GM20000 (cell line): ENCODE results near the gene KSR1.

ENCODE experiments used
- DNase-seq: peaks from one replicate; pipeline ENCODE4 v3.0.0; 2012; ENCODE audit warnings: low spot score
- TF ChIP-seq, protein P1 (sequence below): IDR thresholded peaks from 2 replicates; pipeline ENCODE4 v1.5.1; 2012; ENCODE audit warnings: mild to moderate bottlenecking, control low read depth; ENCODE audit errors: extremely low read depth, missing control alignments

KSR1 gene

DNA sequence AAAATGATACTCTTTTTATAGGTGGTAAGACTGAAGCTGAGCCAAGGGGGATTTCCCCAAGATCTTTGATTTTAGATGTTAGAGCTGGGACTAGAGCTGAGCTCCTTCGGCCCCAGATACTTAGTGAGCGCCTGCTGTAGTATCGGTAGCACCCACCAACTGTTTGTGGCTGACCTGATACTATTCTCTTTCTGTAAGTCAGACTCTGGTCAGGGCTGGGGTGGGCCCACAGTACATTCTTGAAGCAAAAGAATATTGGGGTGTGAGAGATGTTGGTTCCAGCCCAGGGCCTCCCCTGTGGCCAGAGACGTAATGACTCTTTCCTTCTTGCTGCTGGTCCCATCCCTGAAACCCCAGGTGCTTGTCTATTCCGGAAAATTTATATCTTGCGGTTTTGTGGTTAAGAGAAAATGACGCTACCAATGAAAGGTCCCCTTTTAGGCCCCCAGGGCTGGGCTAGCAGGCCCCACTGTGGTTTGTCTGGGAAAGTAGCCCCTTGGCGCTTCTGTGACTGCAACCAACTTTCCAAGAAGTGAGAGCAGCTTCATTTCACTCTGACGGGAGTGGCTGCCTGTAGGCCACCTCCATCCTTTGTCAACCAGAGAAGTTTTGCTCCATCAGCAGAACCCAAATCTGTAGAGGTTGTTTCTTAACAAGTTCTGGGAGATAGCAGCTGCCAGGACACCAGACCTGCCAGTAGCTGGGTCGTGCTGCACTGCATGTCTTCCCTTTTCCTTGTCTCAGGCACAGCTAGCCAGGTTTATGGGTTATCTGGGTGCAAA lies 88.3 kb downstream of the KSR1 start:
- peak; percentile 85 for DNase-seq

DNA sequence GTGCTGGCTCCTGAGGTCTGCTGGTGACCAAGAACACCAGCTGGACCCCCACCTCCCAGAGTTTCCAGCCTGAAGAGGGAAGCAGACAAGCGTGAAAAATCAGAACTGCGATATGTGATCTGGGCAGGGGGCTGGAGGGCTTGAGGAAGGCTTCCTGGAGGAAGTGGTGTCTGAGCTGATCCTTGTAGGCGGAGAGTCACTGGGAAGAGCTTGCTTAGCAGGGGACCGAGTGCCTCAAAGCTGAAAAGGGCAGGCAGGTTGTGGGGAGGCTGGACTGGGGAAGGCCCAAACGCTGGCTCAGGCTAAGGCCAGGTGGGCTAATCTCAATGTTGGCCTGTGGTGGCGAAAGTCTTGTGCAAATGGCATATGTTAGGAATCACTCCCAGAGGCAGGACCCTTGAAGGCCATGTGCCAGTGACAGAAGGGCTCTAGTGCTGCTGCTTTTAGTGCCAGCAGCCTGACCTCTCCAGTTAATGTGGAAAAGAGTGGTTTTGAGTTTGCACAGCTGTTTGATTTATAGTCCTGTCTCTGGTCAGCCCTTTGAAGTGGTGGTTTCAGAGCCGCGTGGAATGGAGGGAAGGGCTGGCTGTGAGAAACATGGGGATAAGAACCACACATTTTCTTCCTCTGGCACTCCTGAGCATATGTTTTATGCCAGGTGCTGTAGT lies 89.4 kb downstream of the KSR1 start:
- no peak for DNase-seq
- TF ChIP-seq, protein P1, sequence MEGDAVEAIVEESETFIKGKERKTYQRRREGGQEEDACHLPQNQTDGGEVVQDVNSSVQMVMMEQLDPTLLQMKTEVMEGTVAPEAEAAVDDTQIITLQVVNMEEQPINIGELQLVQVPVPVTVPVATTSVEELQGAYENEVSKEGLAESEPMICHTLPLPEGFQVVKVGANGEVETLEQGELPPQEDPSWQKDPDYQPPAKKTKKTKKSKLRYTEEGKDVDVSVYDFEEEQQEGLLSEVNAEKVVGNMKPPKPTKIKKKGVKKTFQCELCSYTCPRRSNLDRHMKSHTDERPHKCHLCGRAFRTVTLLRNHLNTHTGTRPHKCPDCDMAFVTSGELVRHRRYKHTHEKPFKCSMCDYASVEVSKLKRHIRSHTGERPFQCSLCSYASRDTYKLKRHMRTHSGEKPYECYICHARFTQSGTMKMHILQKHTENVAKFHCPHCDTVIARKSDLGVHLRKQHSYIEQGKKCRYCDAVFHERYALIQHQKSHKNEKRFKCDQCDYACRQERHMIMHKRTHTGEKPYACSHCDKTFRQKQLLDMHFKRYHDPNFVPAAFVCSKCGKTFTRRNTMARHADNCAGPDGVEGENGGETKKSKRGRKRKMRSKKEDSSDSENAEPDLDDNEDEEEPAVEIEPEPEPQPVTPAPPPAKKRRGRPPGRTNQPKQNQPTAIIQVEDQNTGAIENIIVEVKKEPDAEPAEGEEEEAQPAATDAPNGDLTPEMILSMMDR = no peak

More for the DNA sequence above, 88.3 kb downstream of the KSR1 start:
- TF ChIP-seq, protein P1 = no peak

DNA sequence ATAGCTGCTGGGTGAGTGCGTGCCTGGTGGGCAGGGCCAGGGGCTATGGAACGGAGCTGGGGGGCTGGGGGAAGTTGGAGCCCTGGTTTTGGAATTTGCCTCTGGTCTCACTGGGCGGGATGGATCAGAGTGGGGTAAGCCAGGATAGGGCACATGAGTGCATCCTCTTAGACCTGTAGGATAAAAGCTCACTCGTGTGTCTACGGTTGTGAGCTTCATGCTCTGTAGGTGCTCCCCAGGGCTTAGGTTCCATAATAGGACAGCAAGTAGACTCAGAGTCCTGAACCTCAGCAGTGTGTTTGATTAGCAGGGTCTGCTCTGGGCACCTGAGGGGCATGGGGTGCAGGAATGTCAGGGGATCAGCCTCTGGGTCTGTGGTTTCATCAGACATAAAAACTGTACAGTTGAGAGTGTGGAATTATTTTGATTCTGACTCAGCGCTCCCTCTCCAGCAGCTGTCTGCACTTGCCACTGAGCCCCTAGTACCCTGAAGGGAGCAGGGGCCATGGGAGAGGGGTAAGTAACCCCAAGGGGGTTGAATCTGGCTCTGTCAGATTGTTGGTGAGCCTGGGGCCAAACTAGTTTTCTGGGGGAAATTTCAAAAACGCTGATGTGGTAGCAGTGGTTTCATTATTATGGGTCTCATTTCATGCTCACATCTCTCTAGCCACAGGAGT lies 90.5 kb downstream of the KSR1 start:
- no peak for DNase-seq
- TF ChIP-seq, protein P1 = no peak

DNA sequence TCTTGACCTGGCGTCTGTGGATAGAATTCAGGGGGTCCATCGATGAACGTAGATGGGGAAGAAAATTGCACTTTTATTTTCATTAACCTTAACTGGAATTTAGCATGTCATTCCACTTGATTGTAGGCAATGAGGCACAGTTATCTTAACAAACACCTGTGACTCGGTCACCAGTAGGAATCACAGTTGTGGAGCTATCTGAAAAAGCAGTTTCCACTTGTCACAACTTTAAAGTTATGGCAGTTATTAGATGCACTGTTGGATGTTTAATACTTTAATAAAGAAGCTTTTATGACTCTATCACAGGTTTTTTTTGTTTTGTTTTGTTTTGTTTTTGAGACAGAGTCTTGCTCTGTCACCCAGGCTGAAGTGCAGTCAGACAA lies 91.0 kb downstream of the KSR1 start:
- TF ChIP-seq, protein P1 = no peak
- DNase-seq = no peak

DNA sequence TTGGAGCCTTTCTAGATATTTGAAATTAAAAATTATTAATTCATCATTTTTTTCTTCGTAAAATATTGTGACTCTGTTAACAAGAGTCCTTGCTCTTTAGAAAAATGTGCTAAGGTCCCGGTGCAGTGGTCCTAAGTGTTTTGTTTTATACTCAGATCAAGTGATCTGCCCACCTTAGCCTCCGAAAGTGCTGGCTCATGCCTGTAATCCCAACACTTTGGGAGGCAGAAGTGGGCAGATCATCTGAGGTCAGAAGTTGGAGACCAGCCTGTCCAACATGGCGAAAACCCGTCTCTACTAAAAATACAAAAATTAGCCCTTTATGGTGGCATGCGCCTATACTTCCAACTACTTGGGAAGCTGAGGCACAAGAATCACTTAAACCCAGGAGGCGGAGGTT lies 92.1 kb downstream of the KSR1 start:
- DNase-seq = no peak
- TF ChIP-seq, protein P1 = no peak

DNA sequence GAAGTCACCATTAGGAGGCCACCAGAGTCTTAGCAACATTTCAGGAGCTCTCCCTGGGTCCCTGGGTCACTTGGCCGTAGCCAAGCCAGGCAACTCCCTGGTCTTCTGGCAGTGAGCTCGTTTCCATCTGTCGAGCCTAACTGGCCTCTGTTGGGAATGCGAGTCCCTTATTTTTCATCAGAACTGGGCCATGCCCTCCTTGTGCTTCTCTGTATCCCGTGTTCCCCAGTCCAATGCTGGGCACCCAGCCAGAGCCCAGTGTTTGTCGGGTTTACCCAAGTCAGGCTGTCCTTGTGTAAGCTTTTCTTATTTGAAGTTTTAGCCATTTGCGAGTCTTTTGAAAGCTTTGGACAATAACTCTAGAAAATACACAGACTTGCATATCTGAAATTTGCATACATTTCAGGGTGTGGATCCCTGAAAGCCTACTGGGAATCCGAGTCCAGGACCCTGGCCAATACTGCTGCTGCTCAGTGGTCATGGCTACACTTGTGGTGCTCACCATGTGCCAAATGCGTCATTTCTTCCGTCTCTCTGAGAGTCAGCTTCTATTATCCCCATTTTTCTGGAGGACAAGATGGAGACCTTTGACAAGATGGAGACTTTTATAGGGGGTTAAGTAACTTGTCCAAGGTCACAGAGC lies 93.1 kb downstream of the KSR1 start:
- TF ChIP-seq, protein P1 = no peak
- no peak for DNase-seq

DNA sequence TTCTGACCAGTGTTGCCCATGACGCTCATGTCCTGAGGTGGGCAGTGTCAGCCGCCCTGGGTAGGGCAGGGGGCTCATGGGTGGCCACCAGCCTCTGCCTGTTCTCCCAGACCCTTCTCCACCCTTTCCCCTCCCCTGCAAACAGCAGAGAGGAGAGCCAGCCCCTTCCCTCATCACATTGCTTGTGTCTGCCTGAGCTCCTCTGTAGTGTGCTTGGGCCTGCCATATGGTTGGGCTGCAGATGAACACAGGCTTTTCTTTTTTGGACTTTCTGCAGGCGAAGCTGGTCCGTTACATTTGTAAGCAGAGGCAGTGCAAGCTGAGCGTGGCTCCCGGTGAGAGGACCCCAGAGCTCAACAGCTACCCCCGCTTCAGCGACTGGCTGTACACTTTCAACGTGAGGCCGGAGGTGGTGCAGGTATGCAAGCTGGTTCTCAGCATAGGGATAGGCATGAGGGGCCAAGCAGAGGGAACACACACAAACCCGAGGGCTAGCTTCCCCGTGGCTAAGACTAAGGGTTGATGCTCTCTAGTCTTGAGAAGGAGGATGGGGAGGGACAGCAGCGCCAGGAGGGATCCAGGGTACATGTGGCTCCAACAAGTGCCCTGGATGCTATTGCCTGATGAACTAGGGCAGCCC lies 94.2 kb downstream of the KSR1 start:
- DNase-seq = no peak
- TF ChIP-seq, protein P1 = no peak
